H1 (cell line): ENCODE measurements around the gene CASK. TPM values are rescaled to one million over a fixed set of nuclear protein-coding genes. Genes with fewer than 3 reads are reported as not detected.

ENCODE experiments used
- HDAC6 ChIP-seq: IDR thresholded peaks from one replicate; pipeline ENCODE4 v1.7.1; 2012; ENCODE audit warnings: low read depth, mild to moderate bottlenecking, inconsistent platforms, low read length, moderate library complexity
- JUND ChIP-seq: IDR thresholded peaks from 2 replicates; pipeline ENCODE4 v1.6.1; 2011; ENCODE audit warnings: mild to moderate bottlenecking, improper control_type of control experiment, low read length
- KDM4A ChIP-seq: IDR thresholded peaks from one replicate; pipeline ENCODE4 v1.7.1; 2012; ENCODE audit warnings: low read depth, mild to moderate bottlenecking, moderate library complexity, low read length, inconsistent platforms; ENCODE audit not compliant: severe bottlenecking
- polyA plus RNA-seq, 7 experiments: library from polyadenylated mRNA; depleted of rRNA in 3 of 7; stranded (reverse) in 5 of 7; unstranded in 2 of 7; fragments of >200 nt in 5 of 7; fragments of 200-250 nt in 2 of 7; gene quantifications; 1 replicate in 5 of 7; 2 replicates in 1 of 7; 4 replicates in 1 of 7; pipeline versions ENCODE4 v1.2.1 to v1.2.3, GENCODE V29; 2011 to 2013; ENCODE audit warnings: missing spikeins in 2 of 7, mixed read lengths in 2 of 7
- total RNA-seq: library from RNA; stranded (reverse); fragmentation: NEBNext Ultra II Directional; extraction: Animal tissue kit (Norgen Biotek cat#: 25700); gene quantifications from 2 replicates; pipeline ENCODE4 v1.2.1, GENCODE V29; 2021

The CASK gene
- total and polyA plus RNA-seq, 2 of the 8 experiments (the other 6 are each of a cell fraction or from before 2014, with no cell fraction given) = 21.6 to 55.1 TPM

DNA sequence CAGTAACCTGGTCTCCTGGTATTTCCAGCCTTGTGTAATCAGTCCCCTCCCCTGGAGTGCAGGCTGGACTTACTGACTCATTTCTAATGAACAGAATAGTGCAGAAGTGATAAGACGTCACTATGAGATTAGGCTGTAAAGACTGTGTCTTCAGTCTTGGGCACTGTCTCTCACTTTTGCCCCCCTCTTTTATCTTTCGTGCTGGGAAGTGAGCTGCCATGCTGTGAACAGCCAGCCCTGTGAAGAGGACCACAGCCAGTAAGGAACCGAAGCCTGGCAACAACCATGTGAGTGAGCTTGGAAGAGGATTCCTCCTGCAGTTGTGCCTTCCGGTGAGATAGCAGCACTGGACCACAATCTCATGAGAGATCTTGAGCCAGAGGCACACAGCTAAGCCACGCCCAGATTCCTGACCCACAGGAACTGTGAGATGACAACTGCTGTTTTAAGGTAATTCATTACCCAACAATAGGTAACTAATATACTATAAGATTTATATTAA, 302.1 kb downstream of the CASK start (continued):
- TF ChIP-seq HDAC6 (no peak), KDM4A (no peak), JUND (no peak)
- TF ChIP-seq, all 59 proteins: peak for 0
